ENCODE measurements around the gene LRP8.

LRP8 gene

GRCh38 chr1:53203466-53203865, 124.4 kb downstream of the LRP8 start:
- peaks cover 24% of the 10 kb centered on the region; the same call in 1 of the 2 replicates for H3K36me3 ChIP-seq (ENCODE audit: insufficient read depth, low read length)
- H3K9me2 ChIP-seq (replicated peaks; ENCODE audit: low read depth, low read length): no peaks in the 10 kb centered on the region
- peaks cover 3% of the 10 kb centered on the region; the same call in 1 of the 2 replicates for H3K79me2 ChIP-seq (ENCODE audit: insufficient read depth, low read length)
- H3F3A ChIP-seq (ENCODE audit: low read depth): no peaks in the 10 kb centered on the region
- no peak overlapping the region for H3K4me3 ChIP-seq (ENCODE audit: low read length, poor library complexity, severe bottlenecking)
- H3K9ac ChIP-seq (ENCODE audit: low read depth, low read length, poor library complexity, severe bottlenecking): no peak overlapping the region
- H3K27me3 ChIP-seq (ENCODE audit: insufficient read depth, low read length, poor library complexity, severe bottlenecking): no peaks in the 10 kb centered on the region
- no peaks in the 10 kb centered on the region for H4K20me1 ChIP-seq (ENCODE audit: insufficient read depth, low read length, poor library complexity, severe bottlenecking)
- TF ChIP-seq CTCF (conservative IDR thresholded peaks at IDR 0.05; ENCODE audit: low read length) (no peak), EZH2phosphoT487 (IDR thresholded peaks at IDR 0.05; ENCODE audit: borderline replicate concordance) (no peak)
- H3K4me2 ChIP-seq (ENCODE audit: low read depth, low read length, poor library complexity, severe bottlenecking): no peak overlapping the region
- peaks cover 17% of the 10 kb centered on the region; the same call in 1 of the 2 replicates for H3K9me3 ChIP-seq (ENCODE audit: insufficient read depth, low read depth, low read length)
- H3K4me1 ChIP-seq (ENCODE audit: insufficient read depth, low read length, poor library complexity, severe bottlenecking): peaks cover 3% of the 10 kb centered on the region
- no peak overlapping the region for H2AFZ ChIP-seq (ENCODE audit: low read length)

- Histone ChIP-seq H3K4me2 (ENCODE audit: low read depth, low read length, poor library complexity, severe bottlenecking) (peak overlapping the region; percentile 94), H3K9me2 (replicated peaks; ENCODE audit: low read depth, low read length) (no peaks in the 10 kb centered on the region), H3K4me3 (ENCODE audit: low read length, poor library complexity, severe bottlenecking) (peak overlapping the region; percentile 85), H3K79me2 (ENCODE audit: insufficient read depth, low read length) (peaks cover 20% of the 10 kb centered on the region), H3K27me3 (ENCODE audit: insufficient read depth, low read length, poor library complexity, severe bottlenecking) (no peaks in the 10 kb centered on the region), H3K9ac (ENCODE audit: low read depth, low read length, poor library complexity, severe bottlenecking) (peak overlapping the region; percentile 96), H3K4me1 (ENCODE audit: insufficient read depth, low read length, poor library complexity, severe bottlenecking) (peaks cover 21% of the 10 kb centered on the region), H3K36me3 (ENCODE audit: insufficient read depth, low read length) (0 out of 2 replicates have a peak, but pooled peaks cover 1% of the 10 kb centered on the region), H3F3A (ENCODE audit: low read depth) (no peaks in the 10 kb centered on the region), H3K9me3 (ENCODE audit: insufficient read depth, low read depth, low read length) (no peaks in the 10 kb centered on the region), H4K20me1 (ENCODE audit: insufficient read depth, low read length, poor library complexity, severe bottlenecking) (no peaks in the 10 kb centered on the region), H2AFZ (ENCODE audit: low read length) (no peak overlapping the region)
- TF ChIP-seq CTCF (conservative IDR thresholded peaks at IDR 0.05; ENCODE audit: low read length) (no peak), EZH2phosphoT487 (IDR thresholded peaks at IDR 0.05; ENCODE audit: borderline replicate concordance) (no peak)
Observed at GRCh38 chr1:53198241-53198651, 129.6 kb downstream of the LRP8 start.

DNA sequence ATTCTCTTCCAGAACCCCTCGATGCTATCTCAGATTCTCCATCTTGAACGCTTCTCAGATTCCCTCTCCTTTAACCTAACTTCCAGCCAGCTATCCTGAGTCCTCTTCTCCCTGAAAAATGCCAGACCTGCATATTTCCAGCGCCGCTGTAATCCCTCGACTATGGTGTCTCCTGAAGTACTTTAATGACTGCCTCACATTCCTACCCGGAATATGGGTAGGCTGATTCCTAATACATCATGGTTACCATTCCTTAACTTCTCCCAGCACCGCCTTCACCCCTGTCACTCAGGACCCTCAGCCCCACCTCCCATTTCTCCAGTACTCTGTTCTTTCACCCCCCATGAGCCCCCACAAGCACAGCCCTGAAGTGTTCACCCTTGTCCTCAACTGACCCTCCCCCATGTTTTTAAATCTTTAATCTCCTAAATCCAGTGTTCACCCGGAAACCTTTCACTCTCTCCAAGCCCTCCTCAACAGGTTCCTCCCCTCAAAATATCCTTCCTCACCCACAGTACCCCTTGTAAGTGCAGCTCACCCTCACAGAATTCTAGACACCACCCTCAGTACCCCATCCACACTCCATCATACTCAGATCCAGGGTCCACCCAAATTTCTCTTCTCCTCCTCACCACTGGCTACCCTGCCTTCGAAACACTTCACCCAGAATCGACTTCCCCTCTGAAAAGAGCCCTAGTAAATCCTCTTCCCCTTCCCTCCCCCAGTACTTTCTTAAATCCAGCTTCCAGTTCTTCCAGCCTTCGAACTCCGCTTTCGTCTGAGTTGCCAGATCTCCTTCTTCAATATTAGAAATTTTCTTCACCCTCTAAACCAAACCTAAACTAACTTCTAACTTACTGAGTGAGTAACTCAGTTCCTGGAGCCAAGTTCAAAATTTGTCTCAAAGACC, 130.3 kb downstream of the LRP8 start:
- Histone ChIP-seq H3K79me2 (ENCODE audit: insufficient read depth, low read length) (peaks cover 20% of the 10 kb centered on the region), H4K20me1 (ENCODE audit: insufficient read depth, low read length, poor library complexity, severe bottlenecking) (no peaks in the 10 kb centered on the region), H3K4me1 (ENCODE audit: insufficient read depth, low read length, poor library complexity, severe bottlenecking) (peaks cover 21% of the 10 kb centered on the region), H3K4me2 (ENCODE audit: low read depth, low read length, poor library complexity, severe bottlenecking) (peak overlapping the region; percentile 94), H2AFZ (ENCODE audit: low read length) (peak overlapping the region; percentile 64), H3K36me3 (ENCODE audit: insufficient read depth, low read length) (no peaks in the 10 kb centered on the region), H3K27me3 (ENCODE audit: insufficient read depth, low read length, poor library complexity, severe bottlenecking) (no peaks in the 10 kb centered on the region), H3K9ac (ENCODE audit: low read depth, low read length, poor library complexity, severe bottlenecking) (peak overlapping the region; percentile 96), H3K9me3 (ENCODE audit: insufficient read depth, low read depth, low read length) (no peaks in the 10 kb centered on the region), H3K9me2 (replicated peaks; ENCODE audit: low read depth, low read length) (no peaks in the 10 kb centered on the region), H3F3A (ENCODE audit: low read depth) (no peaks in the 10 kb centered on the region), H3K4me3 (ENCODE audit: low read length, poor library complexity, severe bottlenecking) (peak overlapping the region; percentile 85)
- no peak for TF ChIP-seq CTCF (conservative IDR thresholded peaks at IDR 0.05; ENCODE audit: low read length)
- no peak for TF ChIP-seq EZH2phosphoT487 (IDR thresholded peaks at IDR 0.05; ENCODE audit: borderline replicate concordance)
